HepG2 (cell line): ENCODE data around the gene TMEM258. TPM values are rescaled to one million over a fixed set of nuclear protein-coding genes. Genes with fewer than 3 reads are reported as not detected.

Source experiments
- HNRNPL ChIP-seq: fragments of 200-400 bp; formaldehyde crosslinking; IDR thresholded peaks from 2 replicates; pipeline ENCODE4 v1.6.1; 2017; ENCODE audit warnings: mild to moderate bottlenecking, low read depth, low read length
- SMARCC2 ChIP-seq: fragments of 450-650 bp; IDR thresholded peaks from 2 replicates; pipeline ENCODE4 v1.6.1; 2017; ENCODE audit warnings: antibody characterized with exemption, mild to moderate bottlenecking
- SNRNP70 ChIP-seq: fragments of 200-400 bp; formaldehyde crosslinking; IDR thresholded peaks from 2 replicates; pipeline ENCODE4 v1.6.1; 2017; ENCODE audit warnings: mild to moderate bottlenecking, low read depth, low read length, moderate library complexity
- ZC3H4 ChIP-seq: sonication (generic); formaldehyde crosslinking; IDR thresholded peaks from 2 replicates; pipeline ENCODE4 v1.4.0; 2020; ENCODE audit warnings: missing genetic modification reagents, borderline replicate concordance
- ZFP36 ChIP-seq: fragments of 150-350 bp; IDR thresholded peaks from 2 replicates; pipeline ENCODE4 v1.6.1; 2018; ENCODE audit warnings: borderline replicate concordance, low read length, low read depth; ENCODE audit not compliant: partially characterized antibody
- ZNF501 ChIP-seq: sonication (generic); formaldehyde crosslinking; IDR thresholded peaks from 2 replicates; pipeline ENCODE4 v1.5.1; 2020; ENCODE audit warnings: mild to moderate bottlenecking, moderate library complexity, missing genetic modification reagents
- ZNF878 ChIP-seq: sonication (generic); formaldehyde crosslinking; IDR thresholded peaks from 2 replicates; pipeline ENCODE4 v1.8.1; 2023; ENCODE audit warnings: mild to moderate bottlenecking, missing genetic modification reagents, moderate library complexity
- polyA plus RNA-seq, 8 experiments: library from polyadenylated mRNA; depleted of rRNA in 3 of 8; stranded (reverse) in 7 of 8; unstranded in 1 of 8; fragments of >200 nt; fragmentation: Illumina TruSeq in 4 of 8; extraction: Trizol in 4 of 8; gene quantifications; 2 replicates each; pipeline versions ENCODE4 v1.2.1 to v1.2.3, GENCODE V29; 2011 to 2016; ENCODE audit warnings: low read depth in 4 of 8, missing spikeins in 1 of 8, mixed read lengths in 1 of 8; ENCODE audit not compliant: insufficient read depth in 1 of 8
- total RNA-seq, 5 experiments: library from RNA; depleted of rRNA; stranded (reverse); fragments of >200 nt; fragmentation: Illumina TruSeq; extraction: Trizol; gene quantifications; 2 replicates each; pipeline ENCODE4 v1.2.3, GENCODE V29; 2016; ENCODE audit warnings: low read depth in 1 of 5
- TF ChIP-seq, protein P1 (sequence below): sonication (generic); formaldehyde crosslinking; IDR thresholded peaks from 2 replicates; pipeline ENCODE4 v1.4.0; 2020; ENCODE audit warnings: low read depth, missing genetic modification reagents
- TF ChIP-seq, protein P2 (sequence below): sonication (generic); formaldehyde crosslinking; IDR thresholded peaks from 2 replicates; pipeline ENCODE4 v1.4.0; 2020; ENCODE audit warnings: mild to moderate bottlenecking, missing genetic modification reagents
- TF ChIP-seq, protein P3 (sequence below): sonication (generic); formaldehyde crosslinking; IDR thresholded peaks from 2 replicates; pipeline ENCODE4 v1.5.1; 2020; ENCODE audit warnings: mild to moderate bottlenecking, missing genetic modification reagents, moderate library complexity

TMEM258 gene
- total and polyA plus RNA-seq, 2 of the 13 experiments (the other 11 are each of a cell fraction or from before 2014, with no cell fraction given): 175 to 424 TPM

DNA sequence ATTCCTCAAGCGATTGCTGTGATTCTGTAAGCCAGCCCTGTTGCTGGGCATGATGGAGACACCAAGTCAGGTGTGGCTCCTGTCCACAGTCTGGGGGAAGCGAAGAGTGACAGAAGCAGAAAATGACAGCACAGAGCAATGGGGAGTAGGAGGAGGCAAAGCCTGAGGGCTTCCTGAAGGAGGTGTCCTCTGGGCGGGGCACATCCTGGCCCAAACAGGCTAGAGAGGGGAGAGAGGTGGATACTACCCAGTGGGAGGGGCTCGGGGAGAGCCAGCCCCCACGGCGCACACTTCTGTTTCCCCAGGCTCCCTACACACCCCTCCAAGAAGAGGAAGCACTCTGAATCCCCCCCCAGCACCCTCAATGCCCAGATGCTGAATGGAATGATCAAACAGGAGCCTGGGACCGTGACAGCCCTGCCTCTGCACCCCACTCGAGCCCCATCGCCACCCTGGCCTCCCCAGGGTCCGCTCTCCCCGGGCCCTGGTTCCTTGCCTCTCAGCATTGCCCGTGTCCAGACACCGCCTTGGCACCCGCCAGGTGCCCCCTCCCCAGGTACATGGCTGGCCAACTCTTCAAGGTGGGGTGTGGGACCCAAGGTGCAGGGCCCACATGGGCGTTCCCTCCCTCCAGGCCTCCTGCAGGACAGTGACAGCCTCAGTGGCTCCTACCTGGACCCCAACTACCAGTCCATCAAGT, 21.1 kb downstream of the TMEM258 start (continued):
- TF ChIP-seq, protein P1, sequence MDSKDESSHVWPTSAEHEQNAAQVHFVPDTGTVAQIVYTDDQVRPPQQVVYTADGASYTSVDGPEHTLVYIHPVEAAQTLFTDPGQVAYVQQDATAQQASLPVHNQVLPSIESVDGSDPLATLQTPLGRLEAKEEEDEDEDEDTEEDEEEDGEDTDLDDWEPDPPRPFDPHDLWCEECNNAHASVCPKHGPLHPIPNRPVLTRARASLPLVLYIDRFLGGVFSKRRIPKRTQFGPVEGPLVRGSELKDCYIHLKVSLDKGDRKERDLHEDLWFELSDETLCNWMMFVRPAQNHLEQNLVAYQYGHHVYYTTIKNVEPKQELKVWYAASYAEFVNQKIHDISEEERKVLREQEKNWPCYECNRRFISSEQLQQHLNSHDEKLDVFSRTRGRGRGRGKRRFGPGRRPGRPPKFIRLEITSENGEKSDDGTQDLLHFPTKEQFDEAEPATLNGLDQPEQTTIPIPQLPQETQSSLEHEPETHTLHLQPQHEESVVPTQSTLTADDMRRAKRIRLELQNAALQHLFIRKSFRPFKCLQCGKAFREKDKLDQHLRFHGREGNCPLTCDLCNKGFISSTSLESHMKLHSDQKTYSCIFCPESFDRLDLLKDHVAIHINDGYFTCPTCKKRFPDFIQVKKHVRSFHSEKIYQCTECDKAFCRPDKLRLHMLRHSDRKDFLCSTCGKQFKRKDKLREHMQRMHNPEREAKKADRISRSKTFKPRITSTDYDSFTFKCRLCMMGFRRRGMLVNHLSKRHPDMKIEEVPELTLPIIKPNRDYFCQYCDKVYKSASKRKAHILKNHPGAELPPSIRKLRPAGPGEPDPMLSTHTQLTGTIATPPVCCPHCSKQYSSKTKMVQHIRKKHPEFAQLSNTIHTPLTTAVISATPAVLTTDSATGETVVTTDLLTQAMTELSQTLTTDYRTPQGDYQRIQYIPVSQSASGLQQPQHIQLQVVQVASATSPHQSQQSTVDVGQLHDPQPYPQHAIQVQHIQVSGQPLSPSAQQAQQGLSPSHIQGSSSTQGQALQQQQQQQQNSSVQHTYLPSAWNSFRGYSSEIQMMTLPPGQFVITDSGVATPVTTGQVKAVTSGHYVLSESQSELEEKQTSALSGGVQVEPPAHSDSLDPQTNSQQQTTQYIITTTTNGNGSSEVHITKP (CRISPR knock-in tag): no peak
- TF ChIP-seq, protein P2, sequence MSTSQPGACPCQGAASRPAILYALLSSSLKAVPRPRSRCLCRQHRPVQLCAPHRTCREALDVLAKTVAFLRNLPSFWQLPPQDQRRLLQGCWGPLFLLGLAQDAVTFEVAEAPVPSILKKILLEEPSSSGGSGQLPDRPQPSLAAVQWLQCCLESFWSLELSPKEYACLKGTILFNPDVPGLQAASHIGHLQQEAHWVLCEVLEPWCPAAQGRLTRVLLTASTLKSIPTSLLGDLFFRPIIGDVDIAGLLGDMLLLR (CRISPR knock-in tag): no peak
- TF ChIP-seq SNRNP70: no peak
- no peak for TF ChIP-seq ZNF501
- TF ChIP-seq HNRNPL: 0 out of 2 replicates have a peak, but pooled peaks have one; percentile 52
- TF ChIP-seq ZC3H4 (CRISPR knock-in tag): no peak
- TF ChIP-seq SMARCC2: no peak
- TF ChIP-seq ZFP36: peak; percentile 52
- no peak for TF ChIP-seq ZNF878 (CRISPR knock-in tag)
- TF ChIP-seq, protein P3, sequence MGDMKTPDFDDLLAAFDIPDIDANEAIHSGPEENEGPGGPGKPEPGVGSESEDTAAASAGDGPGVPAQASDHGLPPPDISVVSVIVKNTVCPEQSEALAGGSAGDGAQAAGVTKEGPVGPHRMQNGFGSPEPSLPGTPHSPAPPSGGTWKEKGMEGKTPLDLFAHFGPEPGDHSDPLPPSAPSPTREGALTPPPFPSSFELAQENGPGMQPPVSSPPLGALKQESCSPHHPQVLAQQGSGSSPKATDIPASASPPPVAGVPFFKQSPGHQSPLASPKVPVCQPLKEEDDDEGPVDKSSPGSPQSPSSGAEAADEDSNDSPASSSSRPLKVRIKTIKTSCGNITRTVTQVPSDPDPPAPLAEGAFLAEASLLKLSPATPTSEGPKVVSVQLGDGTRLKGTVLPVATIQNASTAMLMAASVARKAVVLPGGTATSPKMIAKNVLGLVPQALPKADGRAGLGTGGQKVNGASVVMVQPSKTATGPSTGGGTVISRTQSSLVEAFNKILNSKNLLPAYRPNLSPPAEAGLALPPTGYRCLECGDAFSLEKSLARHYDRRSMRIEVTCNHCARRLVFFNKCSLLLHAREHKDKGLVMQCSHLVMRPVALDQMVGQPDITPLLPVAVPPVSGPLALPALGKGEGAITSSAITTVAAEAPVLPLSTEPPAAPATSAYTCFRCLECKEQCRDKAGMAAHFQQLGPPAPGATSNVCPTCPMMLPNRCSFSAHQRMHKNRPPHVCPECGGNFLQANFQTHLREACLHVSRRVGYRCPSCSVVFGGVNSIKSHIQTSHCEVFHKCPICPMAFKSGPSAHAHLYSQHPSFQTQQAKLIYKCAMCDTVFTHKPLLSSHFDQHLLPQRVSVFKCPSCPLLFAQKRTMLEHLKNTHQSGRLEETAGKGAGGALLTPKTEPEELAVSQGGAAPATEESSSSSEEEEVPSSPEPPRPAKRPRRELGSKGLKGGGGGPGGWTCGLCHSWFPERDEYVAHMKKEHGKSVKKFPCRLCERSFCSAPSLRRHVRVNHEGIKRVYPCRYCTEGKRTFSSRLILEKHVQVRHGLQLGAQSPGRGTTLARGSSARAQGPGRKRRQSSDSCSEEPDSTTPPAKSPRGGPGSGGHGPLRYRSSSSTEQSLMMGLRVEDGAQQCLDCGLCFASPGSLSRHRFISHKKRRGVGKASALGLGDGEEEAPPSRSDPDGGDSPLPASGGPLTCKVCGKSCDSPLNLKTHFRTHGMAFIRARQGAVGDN: no peak
- TF ChIP-seq, all 625 proteins: peak for 2
